ENCODE data around the gene CDR2L.
A peak's percentile ranks its signal among the peaks of the same experiment; 100 is the strongest.
"Not testable (repeated sequence)": the region's sequence is repeated elsewhere in the genome, so short reads cannot be mapped to it uniquely, and the experiment has no call there.

The CDR2L gene

GRCh38 chr17:75044716-75045115, 57.3 kb downstream of the CDR2L start:
- no peak for DNase-seq

- DNase-seq: not testable (repeated sequence)
Measured at GRCh38 chr17:75045946-75046406, 58.5 kb downstream of the CDR2L start.

DNA sequence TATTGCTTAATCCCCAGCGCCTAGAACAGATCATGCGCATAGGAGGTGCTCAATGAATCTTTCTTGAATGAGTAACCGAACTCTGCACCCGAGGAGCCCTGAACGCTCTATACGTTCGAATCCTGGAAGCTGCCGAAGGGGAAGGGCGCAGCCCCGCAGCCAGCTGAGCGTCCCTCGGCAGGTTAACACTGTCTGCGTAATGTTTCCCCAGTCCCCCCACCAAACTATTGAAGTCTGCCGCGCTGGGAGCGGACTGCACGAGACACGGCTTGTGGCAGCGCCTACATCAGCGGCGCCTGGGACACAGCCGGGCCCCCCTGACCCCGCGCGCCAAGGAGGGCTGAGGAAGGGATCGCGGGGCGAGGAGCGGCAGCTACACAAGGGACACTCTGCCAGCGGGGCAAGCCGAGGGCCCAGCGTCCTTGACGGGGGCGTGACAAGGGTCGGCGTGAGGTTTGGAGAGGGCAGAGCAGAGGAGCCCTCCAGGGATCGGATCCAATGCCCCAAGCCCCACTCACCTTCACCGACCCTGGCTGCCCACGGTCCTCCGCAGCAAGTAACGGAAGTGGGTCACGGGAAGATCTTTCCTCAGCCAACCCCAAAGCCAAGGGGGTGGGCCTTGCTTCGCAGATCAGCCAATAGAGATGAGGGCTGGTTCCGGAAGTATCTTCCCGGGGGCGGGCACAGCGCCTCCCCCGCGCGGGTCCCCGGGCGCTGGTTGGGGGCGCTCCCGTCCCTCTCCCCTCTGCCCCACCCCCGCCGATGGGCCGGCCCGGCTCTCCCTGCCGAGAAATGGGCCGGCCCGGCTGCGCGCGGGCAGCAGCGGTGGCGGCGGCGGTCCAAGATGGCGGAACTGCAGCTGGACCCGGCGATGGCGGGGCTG, 59.2 kb downstream of the CDR2L start, which contains the start of the genes ATP5PD and KCTD2:
Gene ATP5PD (minus strand): TSS at position 563 of the 883 bp plus-strand sequence. CDS start 4,319 bp downstream, outside the sequence.
Gene KCTD2 (plus strand): TSS at position 819 of the 883 bp plus-strand sequence. CDS start 26 bp downstream, at position 845.
- DNase-seq: peak; percentile 97

GRCh38 chr17:75047398-75048098, 60.1 kb downstream of the CDR2L start:
- DNase-seq: no peak

- DNase-seq: no peak
Measured at GRCh38 chr17:75048249-75048878, 60.9 kb downstream of the CDR2L start.

- DNase-seq: no peak
Measured at GRCh38 chr17:75049057-75049456, 61.6 kb downstream of the CDR2L start.

GRCh38 chr17:75049706-75050105, 62.3 kb downstream of the CDR2L start:
- no peak for DNase-seq

- no peak for DNase-seq
Measured at GRCh38 chr17:75051941-75052340, 64.5 kb downstream of the CDR2L start.
